ENCODE data around the gene MYO9A. TPM values are rescaled to one million over a fixed set of nuclear protein-coding genes. Genes with fewer than 3 reads are reported as not detected.
"Not testable (repeated sequence)": the region's sequence is repeated elsewhere in the genome, so short reads cannot be mapped to it uniquely, and the experiment has no call there.

Gene MYO9A
- total and polyA plus RNA-seq, 4 donors = 17.2 to 116 (median 40.4) TPM

- 0% methylated on average over 59 of the region's 59 CpGs for WGBS (ENCODE audit: insufficient coverage)
- DNase-seq (ENCODE audit: low read depth in 4 of 6, low spot score in 6 of 6) = peak in 1 of 6 donors; percentile 61
- H3K36me3 ChIP-seq (ENCODE audit: control insufficient read depth, insufficient read depth, low read length) = no peaks in the 10 kb centered on the region
- H3K4me1 ChIP-seq (ENCODE audit: control insufficient read depth, insufficient read depth, low read length) = peaks cover 7% of the 10 kb centered on the region
- peak overlapping the region; percentile 89 for H3K27ac ChIP-seq (ENCODE audit: low read depth, low read length)
- H3K4me3 ChIP-seq (ENCODE audit: low read depth, low read length) = peak overlapping the region; percentile 88
- H3K27me3 ChIP-seq (ENCODE audit: control insufficient read depth, insufficient read depth, low read length) = no peaks in the 10 kb centered on the region
- no peaks in the 10 kb centered on the region for H3K9me3 ChIP-seq (ENCODE audit: control insufficient read depth, insufficient read depth, low read length)
Observed at GRCh38 chr15:72117486-72118016, 399 bp downstream of the MYO9A start.

GRCh38 chr15:72116731-72117485 is 1.0 kb downstream of the MYO9A start:
- peak overlapping the region; percentile 88 for H3K4me3 ChIP-seq (ENCODE audit: low read depth, low read length)
- no peaks in the 10 kb centered on the region for H3K36me3 ChIP-seq (ENCODE audit: control insufficient read depth, insufficient read depth, low read length)
- peak overlapping the region; percentile 89 for H3K27ac ChIP-seq (ENCODE audit: low read depth, low read length)
- DNase-seq (ENCODE audit: low read depth in 4 of 6, low spot score in 6 of 6) = peak in 4 of 6 donors; percentile 31 to 68 (median 55)
- H3K9me3 ChIP-seq (ENCODE audit: control insufficient read depth, insufficient read depth, low read length) = no peaks in the 10 kb centered on the region
- peaks cover 7% of the 10 kb centered on the region for H3K4me1 ChIP-seq (ENCODE audit: control insufficient read depth, insufficient read depth, low read length)
- no peaks in the 10 kb centered on the region for H3K27me3 ChIP-seq (ENCODE audit: control insufficient read depth, insufficient read depth, low read length)
- WGBS (ENCODE audit: insufficient coverage) = 0% methylated on average over 22 of the region's 24 CpGs

- Histone ChIP-seq H3K9me3 (ENCODE audit: control insufficient read depth, insufficient read depth, low read length) (no peaks in the 10 kb centered on the region), H3K4me3 (ENCODE audit: low read depth, low read length) (no peak overlapping the region), H3K27me3 (ENCODE audit: control insufficient read depth, insufficient read depth, low read length) (no peaks in the 10 kb centered on the region), H3K4me1 (ENCODE audit: control insufficient read depth, insufficient read depth, low read length) (no peaks in the 10 kb centered on the region), H3K27ac (ENCODE audit: low read depth, low read length) (no peak overlapping the region), H3K36me3 (ENCODE audit: control insufficient read depth, insufficient read depth, low read length) (no peaks in the 10 kb centered on the region)
- WGBS (ENCODE audit: insufficient coverage) = no CpG with 5 or more reads among the region's 4 CpGs
- no peak for DNase-seq (ENCODE audit: low read depth in 4 of 6, low spot score in 6 of 6)
Observed at GRCh38 chr15:72113347-72114031, 4.5 kb downstream of the MYO9A start.

GRCh38 chr15:72112805-72113204 is 5.1 kb downstream of the MYO9A start:
- Histone ChIP-seq H3K4me1 (ENCODE audit: control insufficient read depth, insufficient read depth, low read length) (no peaks in the 10 kb centered on the region), H3K27me3 (ENCODE audit: control insufficient read depth, insufficient read depth, low read length) (no peaks in the 10 kb centered on the region), H3K4me3 (ENCODE audit: low read depth, low read length) (no peak overlapping the region), H3K36me3 (ENCODE audit: control insufficient read depth, insufficient read depth, low read length) (no peaks in the 10 kb centered on the region), H3K9me3 (ENCODE audit: control insufficient read depth, insufficient read depth, low read length) (no peaks in the 10 kb centered on the region), H3K27ac (ENCODE audit: low read depth, low read length) (no peak overlapping the region)
- DNase-seq (ENCODE audit: low read depth in 4 of 6, low spot score in 6 of 6) = no peak

GRCh38 chr15:72112116-72112515 is 5.8 kb downstream of the MYO9A start:
- DNase-seq (ENCODE audit: low read depth in 4 of 6, low spot score in 6 of 6) = no peak
- Histone ChIP-seq H3K4me1 (ENCODE audit: control insufficient read depth, insufficient read depth, low read length) (no peaks in the 10 kb centered on the region), H3K27ac (ENCODE audit: low read depth, low read length) (no peak overlapping the region), H3K9me3 (ENCODE audit: control insufficient read depth, insufficient read depth, low read length) (no peaks in the 10 kb centered on the region), H3K36me3 (ENCODE audit: control insufficient read depth, insufficient read depth, low read length) (no peaks in the 10 kb centered on the region), H3K4me3 (ENCODE audit: low read depth, low read length) (no peak overlapping the region), H3K27me3 (ENCODE audit: control insufficient read depth, insufficient read depth, low read length) (no peaks in the 10 kb centered on the region)
- WGBS (ENCODE audit: insufficient coverage) = 100% methylated on average over 1 of the region's 2 CpGs

GRCh38 chr15:72110355-72110754 is 7.6 kb downstream of the MYO9A start:
- Histone ChIP-seq H3K27me3 (ENCODE audit: control insufficient read depth, insufficient read depth, low read length) (no peaks in the 10 kb centered on the region), H3K4me1 (ENCODE audit: control insufficient read depth, insufficient read depth, low read length) (no peaks in the 10 kb centered on the region), H3K4me3 (ENCODE audit: low read depth, low read length) (no peak overlapping the region), H3K27ac (ENCODE audit: low read depth, low read length) (no peak overlapping the region), H3K9me3 (ENCODE audit: control insufficient read depth, insufficient read depth, low read length) (no peaks in the 10 kb centered on the region), H3K36me3 (ENCODE audit: control insufficient read depth, insufficient read depth, low read length) (no peaks in the 10 kb centered on the region)
- no peak for DNase-seq (ENCODE audit: low read depth in 4 of 6, low spot score in 6 of 6)
- WGBS (ENCODE audit: insufficient coverage) = 100% methylated on average over 1 of the region's 3 CpGs

GRCh38 chr15:72106068-72106467 is 11.9 kb downstream of the MYO9A start:
- DNase-seq (ENCODE audit: low read depth in 4 of 6, low spot score in 6 of 6) = no peak
- no peaks in the 10 kb centered on the region for H3K4me1 ChIP-seq (ENCODE audit: control insufficient read depth, insufficient read depth, low read length)
- H3K9me3 ChIP-seq (ENCODE audit: control insufficient read depth, insufficient read depth, low read length) = no peaks in the 10 kb centered on the region
- H3K4me3 ChIP-seq (ENCODE audit: low read depth, low read length) = no peak overlapping the region
- no peak overlapping the region for H3K27ac ChIP-seq (ENCODE audit: low read depth, low read length)
- H3K27me3 ChIP-seq (ENCODE audit: control insufficient read depth, insufficient read depth, low read length) = no peaks in the 10 kb centered on the region
- no peaks in the 10 kb centered on the region for H3K36me3 ChIP-seq (ENCODE audit: control insufficient read depth, insufficient read depth, low read length)
- WGBS (ENCODE audit: insufficient coverage) = no CpG with 5 or more reads among the region's 2 CpGs

GRCh38 chr15:72105111-72105510 is 12.8 kb downstream of the MYO9A start:
- H3K36me3 ChIP-seq (ENCODE audit: control insufficient read depth, insufficient read depth, low read length) = no peaks in the 10 kb centered on the region
- WGBS (ENCODE audit: insufficient coverage) = no CpG with 5 or more reads among the region's 3 CpGs
- no peak overlapping the region for H3K27ac ChIP-seq (ENCODE audit: low read depth, low read length)
- DNase-seq (ENCODE audit: low read depth in 4 of 6, low spot score in 6 of 6) = no peak
- H3K27me3 ChIP-seq (ENCODE audit: control insufficient read depth, insufficient read depth, low read length) = no peaks in the 10 kb centered on the region
- H3K4me3 ChIP-seq (ENCODE audit: low read depth, low read length) = no peak overlapping the region
- no peaks in the 10 kb centered on the region for H3K4me1 ChIP-seq (ENCODE audit: control insufficient read depth, insufficient read depth, low read length)
- no peaks in the 10 kb centered on the region for H3K9me3 ChIP-seq (ENCODE audit: control insufficient read depth, insufficient read depth, low read length)

- not testable (repeated sequence) for DNase-seq (ENCODE audit: low read depth in 4 of 6, low spot score in 6 of 6); H3K27ac ChIP-seq (ENCODE audit: low read depth, low read length); H3K36me3 ChIP-seq (ENCODE audit: control insufficient read depth, insufficient read depth, low read length); H3K4me1 ChIP-seq (ENCODE audit: control insufficient read depth, insufficient read depth, low read length); H3K4me3 ChIP-seq (ENCODE audit: low read depth, low read length); H3K27me3 ChIP-seq (ENCODE audit: control insufficient read depth, insufficient read depth, low read length); H3K9me3 ChIP-seq (ENCODE audit: control insufficient read depth, insufficient read depth, low read length)
- no CpG with 5 or more reads among the region's 33 CpGs for WGBS (ENCODE audit: insufficient coverage)
Observed at GRCh38 chr15:72100551-72100950, 17.4 kb downstream of the MYO9A start.

- Histone ChIP-seq H3K27me3 (ENCODE audit: control insufficient read depth, insufficient read depth, low read length) (no peaks in the 10 kb centered on the region), H3K27ac (ENCODE audit: low read depth, low read length) (no peak overlapping the region)
- 83% methylated on average over 1 of the region's 4 CpGs for WGBS (ENCODE audit: insufficient coverage)
Observed at GRCh38 chr15:72099155-72099554, 18.8 kb downstream of the MYO9A start.

More at GRCh38 chr15:72099155-72099554, 18.8 kb downstream of the MYO9A start:
- peaks cover 6% of the 10 kb centered on the region for H3K9me3 ChIP-seq (ENCODE audit: control insufficient read depth, insufficient read depth, low read length)
- H3K4me3 ChIP-seq (ENCODE audit: low read depth, low read length) = no peak overlapping the region
- H3K4me1 ChIP-seq (ENCODE audit: control insufficient read depth, insufficient read depth, low read length) = no peaks in the 10 kb centered on the region
- no peaks in the 10 kb centered on the region for H3K36me3 ChIP-seq (ENCODE audit: control insufficient read depth, insufficient read depth, low read length)
- DNase-seq (ENCODE audit: low read depth in 4 of 6, low spot score in 6 of 6) = no peak
